NCI-H446 treated with DMSO at 0.1 percent for 48 hours (cell line): ENCODE measurements around the gene PXDC1.
"Not testable (repeated sequence)": the region's sequence is repeated elsewhere in the genome, so short reads cannot be mapped to it uniquely, and the experiment has no call there.

ENCODE experiments used
- DNase-seq: peaks from one replicate; lab custom pipeline; 2025; lab: John Stamatoyannopoulos, UW

PXDC1 gene

DNA sequence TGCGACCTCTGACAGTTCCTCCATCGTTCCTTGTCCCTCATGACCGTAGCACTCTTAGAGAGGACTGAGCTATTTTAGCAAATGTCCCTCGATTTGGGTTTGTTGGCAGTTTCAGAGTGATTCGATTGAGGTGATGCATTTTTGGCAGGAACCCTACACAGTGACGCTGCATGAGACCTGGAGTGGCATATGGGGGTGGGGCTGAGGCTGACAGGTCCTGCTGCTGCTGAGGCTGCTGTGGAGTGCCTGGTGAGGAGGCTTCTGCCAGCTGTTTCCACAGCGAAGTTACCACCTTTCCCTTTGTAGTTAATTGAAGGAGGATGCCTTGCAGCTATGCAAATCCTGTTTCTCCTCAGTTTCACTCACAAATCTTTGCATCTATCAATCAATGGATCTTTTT, 19.8 kb downstream of the PXDC1 start:
- DNase-seq, result no peak

DNA sequence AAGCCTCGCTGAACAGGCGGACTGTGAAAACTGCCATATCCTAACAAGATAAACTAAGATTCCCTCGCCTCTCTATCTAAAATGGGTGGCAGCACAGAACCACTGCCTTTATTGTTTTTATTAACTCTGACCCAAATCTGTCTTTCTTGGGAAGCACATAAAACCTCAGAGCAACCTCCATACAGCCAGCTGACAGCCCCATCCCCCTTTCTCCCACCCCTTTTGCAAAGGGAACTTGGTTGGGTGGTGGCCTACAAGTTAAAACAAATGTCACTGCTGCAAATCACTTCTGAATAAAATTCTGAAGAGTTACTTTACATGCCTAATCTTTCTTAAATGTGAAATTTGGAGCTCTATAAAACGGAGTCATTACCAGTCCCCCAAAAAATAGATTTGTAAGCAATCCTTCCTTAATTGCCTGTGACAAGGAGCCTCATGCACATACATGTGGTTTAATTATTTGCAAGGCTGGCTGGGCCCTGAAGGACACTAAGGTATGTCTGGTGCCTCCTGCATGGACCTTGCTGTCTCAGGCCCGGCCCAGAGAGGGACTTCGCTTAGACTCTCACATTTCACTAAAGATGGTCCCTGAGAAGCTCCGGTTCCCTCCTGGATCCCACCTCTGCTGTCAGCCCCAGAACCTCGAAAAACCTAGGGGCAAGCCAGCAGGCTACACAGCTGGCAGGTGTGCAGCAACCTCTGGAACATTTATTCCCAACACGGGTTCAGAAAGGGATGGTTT, 21.7 kb downstream of the PXDC1 start:
- DNase-seq, result no peak

DNA sequence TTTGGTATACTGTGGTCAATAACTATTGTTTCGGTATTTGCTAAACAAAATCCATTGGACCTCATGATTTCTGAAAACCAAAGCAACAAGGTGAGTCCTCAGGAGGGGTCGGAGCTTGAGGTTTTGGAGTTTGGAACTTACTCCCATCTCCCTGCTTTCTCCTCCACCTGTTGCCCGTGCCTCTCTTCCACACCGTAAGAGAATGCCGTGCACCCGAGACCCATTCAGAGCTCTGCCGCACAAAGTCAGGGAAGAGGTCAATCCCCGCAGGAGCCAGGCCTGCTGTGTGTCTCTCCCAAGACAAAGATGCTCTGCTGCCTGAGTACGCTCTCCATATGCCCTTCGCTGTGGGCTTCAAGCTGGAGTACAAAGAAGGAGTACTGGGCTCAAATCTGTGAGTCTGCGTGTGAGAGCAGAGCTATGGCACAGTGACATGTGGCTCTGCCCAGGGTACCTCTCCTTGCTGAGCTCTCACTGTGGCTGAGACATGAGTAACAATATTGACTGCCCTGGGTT, 23.9 kb downstream of the PXDC1 start:
- no peak for DNase-seq

DNA sequence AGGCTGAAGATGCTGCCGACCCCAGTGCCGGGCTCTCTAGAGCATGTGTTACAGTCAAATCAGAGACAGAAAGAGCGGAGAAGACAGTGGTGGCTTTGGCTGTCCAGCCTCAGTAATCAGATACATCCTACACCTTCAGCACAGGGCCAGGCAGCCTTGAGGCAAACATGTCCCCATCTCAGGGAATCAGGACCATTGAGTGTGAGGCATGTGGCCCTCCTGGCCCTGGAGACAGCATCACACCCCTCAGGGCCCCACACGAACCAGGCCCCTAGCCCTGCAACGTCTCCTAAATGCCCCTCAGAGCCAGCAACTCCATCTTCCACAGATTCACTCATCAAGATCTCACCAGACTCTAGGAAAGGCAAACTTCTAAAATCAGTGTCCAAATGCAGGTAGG, 24.5 kb downstream of the PXDC1 start:
- DNase-seq, result no peak

DNA sequence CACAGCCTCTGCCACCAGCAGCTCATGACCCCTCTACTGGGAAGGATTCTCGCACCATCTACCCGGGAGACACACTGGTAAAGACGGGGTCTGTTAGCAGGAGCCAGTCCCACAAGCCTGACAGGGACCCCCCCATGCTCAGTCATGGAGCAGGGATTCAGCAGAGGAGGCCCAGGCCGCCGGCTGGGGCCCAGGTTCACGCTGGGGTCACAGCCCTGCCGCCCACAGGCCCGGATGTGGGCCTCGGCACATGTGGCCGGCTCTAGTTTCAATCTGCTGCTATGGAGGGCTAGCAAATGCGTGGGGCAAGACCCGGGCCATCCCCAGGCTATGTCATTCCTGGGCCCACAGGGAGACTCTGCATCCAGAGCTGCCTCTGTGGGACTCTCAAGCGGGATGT, 25.1 kb downstream of the PXDC1 start:
- DNase-seq, result no peak

DNA sequence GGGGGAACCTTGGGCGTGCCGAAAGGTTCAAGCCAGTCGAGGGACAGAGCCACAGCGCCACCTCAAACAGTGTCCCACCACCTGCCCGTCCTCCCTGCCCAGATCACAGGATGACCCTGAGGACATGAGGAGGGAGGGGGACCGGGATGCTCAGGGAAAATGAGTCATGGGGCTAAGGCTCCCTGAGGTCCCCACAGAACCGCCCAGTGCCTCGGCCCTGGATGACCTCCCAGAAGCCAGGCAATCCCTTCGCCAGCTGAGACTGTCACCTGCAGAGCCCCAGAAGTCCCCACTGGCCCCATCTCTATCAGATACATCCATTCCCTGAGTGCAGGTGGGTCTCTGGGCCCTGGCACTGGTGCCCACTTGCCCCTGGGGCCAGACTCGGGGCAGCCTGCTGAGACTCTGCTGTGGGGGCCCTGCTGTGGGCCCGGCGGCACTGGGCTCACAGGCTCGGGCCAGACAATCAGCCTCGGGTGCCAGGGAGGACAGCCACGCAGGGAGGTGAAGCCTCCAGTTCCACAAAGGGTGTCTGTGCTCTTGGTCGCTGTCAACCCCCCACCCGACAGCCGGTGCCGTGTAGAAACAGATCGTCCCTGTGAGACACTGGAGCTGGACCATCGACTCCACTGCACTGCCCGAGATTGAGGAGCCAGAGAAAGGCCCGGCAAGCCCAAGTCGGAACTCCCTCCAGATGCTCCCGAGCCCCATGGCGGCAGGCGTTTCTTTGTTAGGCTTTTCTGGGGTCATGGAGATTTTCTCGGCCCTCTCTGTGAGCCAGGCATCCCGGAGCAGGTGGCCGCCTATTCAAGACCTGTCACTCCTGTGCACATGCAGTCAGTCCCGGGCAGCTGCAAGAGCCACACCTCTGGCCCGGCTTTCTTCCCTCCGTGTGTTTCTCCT, 26.1 kb downstream of the PXDC1 start:
- no peak for DNase-seq

DNA sequence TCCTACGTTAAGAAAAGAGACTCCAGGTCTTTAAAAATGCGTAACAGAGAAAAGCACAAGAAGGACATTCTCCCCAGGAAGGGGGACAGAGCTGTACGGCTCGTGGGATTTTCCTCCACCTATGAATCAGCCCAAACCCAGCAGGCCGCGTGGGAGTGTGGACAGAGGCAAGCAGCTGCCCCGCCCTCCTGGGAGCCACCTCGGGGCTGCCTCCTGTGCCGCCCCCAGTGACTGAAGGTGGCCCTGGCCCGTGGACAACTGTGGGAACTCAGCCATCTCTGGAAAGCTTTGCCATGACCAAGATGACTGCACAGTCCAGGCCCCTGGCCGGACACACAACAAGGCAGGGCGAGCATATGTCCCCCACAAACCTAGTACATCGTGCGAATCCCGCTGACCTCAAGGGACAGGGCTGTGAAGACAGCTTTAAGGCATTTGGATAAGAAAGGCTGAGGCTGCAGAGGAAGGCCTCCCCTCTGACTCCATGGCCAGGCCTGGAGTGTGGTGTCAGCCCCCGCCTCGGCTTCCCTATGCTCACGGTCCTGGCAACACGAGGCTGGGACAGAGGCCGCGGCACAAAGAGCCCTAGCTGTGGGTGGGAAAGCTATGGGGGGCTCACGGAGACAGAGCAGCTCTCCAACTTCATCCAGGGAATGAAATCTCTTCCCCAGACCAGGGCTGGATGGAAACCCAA, 26.9 kb downstream of the PXDC1 start:
- no peak for DNase-seq

DNA sequence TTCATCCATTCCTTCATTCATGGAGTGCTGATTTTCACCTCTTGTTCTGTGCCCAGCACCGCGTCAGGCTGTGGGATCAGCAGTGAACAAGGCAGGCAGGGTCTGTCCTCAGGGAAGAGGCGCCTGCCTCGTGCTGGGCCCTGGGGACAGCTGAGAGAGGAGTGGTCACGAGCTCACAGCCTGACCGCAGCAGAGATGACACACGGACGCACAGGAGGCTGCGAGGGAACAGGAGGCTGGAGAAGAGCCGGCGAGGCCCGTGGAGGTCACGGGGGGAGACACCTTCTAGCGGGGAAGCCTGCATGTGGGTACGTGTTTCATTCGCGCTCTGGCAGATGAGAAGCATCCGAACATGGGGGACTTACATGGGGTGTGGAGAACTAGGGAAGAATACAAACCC, 27.5 kb downstream of the PXDC1 start:
- no peak for DNase-seq

DNA sequence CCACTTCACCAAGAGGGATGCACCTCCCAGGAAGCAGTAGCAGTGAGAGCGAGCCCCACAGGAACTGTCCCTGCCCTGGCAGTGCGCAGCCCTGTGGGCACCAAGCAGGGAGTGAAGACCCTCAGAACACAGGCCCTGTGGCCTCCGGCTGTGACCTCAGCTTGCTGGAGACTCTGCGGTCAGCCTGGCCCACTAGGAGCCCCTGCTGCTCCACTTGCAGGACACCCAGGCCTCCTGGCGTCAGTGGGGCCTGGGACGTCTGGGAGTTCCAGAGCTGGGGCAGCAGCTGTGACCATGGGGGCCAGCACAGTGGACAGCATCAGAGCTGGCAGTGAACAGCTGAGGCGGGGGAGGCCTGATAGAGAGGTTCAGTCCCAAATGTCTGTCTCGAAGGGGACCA, 28.3 kb downstream of the PXDC1 start:
- DNase-seq, result no peak

DNA sequence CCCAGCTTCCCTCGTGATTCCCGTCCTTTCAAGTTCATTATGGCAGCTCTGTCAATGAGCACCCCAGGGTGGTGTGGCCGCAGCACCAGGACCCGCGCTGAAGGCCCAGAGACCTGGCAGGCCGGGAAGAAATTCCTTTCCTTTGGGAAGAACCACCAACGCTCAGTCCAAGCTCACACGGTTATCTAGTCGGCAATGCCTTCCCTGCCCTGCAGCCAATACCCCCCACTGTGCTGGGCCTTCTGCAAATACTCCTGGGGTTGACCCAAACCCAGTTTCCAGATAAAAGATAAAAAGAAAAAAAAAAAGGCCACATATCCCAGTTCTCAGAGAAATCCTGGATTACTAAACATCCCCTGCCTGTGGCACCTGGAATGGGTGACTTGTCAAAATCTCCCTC, 28.7 kb downstream of the PXDC1 start:
- no peak for DNase-seq

DNA sequence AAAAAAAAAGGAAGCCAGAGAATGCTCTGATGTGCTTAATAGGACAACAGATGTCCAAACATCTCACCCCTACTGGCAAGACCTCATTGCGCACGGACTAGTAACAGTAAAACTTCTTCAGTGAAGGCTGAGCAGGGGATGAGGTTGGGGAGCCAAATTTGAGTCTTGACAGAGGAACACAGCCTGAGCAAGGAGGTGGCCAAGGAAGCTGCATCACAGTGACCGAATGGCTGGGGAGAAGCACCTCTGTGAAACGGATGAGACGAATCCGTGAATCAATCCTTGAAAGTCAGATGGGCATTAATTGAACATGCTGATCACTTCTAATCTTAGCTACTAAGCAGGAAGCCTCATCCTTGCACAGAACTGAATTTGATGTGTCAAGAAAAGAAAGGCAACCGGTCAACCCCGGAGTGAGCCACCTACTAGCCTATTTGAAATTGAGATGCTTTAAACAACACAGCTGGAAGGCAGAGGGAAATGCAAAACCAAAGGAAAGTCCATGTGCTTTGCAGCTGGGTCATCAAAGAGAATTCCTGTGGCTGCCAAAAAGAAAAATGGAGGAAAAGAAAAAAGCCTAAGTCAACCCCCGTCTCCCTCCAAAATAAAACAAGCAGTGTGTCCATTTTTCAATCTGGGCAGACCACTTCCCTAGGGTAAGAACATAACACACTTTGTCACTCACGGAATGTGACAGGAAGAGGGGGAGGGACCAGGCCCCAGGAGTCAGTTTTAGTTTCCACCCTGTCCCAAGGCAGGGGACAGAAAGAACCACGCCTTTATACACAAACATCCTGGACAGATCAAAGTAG, 29.5 kb downstream of the PXDC1 start:
- DNase-seq, result no peak

DNA sequence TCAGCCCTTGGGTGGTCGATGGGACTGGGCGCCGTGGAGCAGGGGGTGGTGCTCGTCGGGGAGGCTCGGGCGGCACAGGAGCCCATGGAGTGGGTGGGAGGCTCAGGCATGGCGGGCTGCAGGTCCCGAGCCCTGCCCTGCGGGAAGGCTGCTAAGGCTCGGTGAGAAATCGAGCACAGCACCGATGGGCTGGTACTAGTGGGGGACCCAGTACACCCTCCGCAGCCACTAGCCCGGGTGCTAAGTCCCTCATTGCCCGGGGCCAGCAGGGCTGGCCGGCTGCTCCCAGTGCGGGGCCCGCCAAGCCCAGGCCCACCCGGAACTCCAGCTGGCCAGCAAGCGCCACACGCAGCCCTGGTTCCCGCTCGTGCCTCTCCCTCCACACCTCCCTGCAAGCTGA, 30.7 kb downstream of the PXDC1 start:
- not testable (repeated sequence) for DNase-seq

DNA sequence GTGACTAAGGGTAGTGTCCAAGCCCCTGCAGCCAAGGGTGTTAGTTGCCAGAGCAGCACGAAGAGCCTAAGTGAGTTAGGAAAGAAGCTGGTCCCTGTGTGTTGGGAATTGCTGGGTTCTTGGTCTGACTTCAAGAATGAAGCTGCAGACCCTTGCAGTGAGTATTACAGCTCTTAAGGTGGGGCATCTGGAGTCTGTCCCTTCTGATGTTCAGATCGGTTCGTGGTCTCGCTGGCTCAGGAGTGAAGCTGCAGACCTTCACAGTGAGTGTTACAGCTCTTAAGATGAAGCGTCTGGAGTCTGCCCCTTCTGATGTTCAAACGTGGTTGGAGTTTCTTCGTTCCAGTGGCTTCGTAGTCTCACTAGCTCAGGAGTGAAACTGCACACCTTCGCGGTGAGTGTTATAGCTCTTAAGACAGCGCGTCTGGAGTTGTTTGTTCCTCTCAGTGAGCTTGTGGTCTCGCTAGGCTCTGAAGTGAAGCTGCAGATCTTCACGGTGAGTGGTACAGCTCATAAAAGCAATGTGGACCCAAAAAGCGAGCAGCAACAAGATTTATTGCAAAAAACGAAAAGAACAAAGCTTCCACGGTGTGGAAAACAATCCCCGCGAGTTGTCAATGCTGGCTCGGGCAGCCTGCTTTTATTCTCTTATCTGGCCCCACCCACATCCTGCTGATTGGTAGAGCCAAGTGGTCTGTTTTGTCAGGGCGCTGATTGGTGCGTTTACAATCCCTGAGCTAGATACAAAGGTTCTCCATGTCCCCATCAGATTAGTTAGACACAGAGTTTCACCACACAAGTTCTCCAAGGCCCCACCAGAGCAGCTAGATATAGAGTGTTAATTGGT, 31.8 kb downstream of the PXDC1 start:
- no peak for DNase-seq

DNA sequence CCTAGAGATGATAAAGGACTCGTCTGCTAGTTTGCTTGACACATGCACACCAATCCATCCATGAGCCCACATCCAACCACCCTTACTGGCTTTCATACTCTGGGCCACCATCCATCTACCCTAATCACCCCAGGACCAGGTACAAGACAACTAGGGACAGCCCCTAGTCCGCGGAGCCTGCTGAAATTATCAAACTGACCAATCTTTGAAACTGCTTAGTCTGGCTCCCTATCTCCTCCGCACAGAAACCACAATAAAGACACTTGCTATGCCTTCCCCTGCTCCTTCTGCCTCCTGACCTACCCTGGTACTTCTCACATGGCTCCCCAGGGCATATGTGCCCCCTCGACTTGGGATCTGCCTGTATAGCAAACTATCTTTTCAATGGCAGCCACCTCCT, 33.1 kb downstream of the PXDC1 start:
- no peak for DNase-seq

DNA sequence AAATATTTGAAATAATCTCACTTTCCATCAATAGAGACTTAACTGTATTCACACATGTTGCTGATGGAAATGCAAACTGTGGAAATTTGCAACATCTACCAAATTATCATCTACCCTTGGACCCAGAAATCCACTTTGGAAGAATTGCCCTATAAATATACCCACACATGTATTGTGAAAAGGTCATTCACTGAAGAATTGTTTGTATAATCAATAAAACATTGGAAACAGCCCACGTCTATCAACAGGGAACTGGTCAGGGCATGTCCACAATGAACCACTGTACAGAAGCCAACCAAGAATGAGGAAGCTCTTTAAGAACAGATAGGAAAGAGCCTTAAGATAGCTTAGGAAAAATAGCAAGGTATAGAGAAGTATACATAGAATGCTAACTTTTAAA, 36.2 kb downstream of the PXDC1 start:
- no peak for DNase-seq

DNA sequence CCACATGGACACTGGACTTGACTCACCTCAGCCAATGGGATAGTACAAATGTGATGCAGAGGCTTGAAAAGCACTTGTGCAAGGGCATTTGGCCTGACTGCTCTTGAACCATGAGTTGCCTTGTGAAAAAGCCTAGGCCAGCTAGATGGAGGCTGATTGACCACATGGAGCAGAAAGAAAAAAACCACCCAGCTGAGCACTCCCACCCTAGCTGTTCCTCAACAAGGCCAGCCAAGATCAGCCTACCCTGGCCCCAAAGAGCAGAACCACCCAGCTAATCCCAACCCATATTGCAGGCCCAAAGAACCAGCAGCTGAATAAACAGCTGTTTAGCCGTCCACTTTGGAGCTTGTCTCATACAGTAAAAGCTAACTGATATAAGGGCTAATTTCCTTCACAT, 36.7 kb downstream of the PXDC1 start:
- DNase-seq, result no peak

DNA sequence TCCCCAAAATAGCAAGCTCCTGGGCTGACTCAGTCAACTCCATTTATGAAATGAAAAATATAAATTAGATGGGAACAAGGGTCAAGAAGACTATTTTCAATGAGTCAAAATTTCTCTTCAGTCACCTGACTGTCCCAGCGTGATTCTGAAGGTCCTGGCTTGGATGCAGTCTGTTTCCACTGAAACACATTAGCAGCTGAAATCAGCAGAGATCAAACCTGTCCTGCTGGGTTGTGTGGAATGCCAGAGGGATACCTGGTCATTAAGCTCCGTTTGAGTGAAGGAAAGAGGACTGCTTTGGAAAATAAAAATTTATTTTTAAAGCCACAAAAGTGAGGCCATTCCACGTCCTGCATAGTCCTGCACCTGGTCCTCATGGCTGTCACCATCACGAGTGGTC, 37.4 kb downstream of the PXDC1 start:
- no peak for DNase-seq

DNA sequence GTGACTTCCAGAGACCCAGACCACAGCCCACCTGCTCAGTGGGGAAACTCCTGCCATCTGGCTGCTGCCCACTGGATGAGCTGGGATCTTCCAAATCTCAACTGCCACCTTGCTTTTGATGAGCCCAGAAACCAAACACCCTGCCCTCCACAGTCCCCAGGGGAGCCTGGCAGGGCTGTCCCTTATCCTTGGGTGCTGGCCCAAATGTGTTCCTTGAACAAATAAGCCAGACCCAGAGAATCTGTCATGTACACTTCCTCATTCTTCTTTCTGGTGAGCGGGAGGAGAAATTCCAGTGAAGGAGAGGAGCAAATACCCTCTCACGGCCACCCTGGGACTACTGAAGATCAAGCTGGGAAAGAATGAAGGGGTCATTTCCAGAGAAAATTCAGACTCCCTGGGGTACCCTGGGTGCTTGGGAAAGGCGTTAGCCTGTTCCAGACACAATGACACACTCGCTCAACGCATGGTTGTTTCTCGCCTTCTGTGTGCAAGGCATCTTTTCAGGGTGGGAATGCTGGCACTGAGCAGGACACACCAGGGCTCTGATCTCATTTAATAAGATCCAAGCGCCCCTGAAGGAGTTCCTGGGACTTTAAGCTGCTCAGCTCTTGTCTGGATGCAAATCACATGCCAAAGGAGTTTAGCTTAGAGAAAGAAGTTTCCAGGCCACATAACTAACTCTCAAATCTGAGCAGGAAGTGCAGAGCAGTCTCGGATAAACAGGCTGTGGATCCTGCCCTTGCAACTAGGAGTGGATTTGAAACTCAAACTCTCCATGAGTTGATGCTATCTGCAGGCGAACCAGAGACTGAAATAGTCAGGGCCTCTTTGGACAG, 38.5 kb downstream of the PXDC1 start:
- DNase-seq, result no peak

DNA sequence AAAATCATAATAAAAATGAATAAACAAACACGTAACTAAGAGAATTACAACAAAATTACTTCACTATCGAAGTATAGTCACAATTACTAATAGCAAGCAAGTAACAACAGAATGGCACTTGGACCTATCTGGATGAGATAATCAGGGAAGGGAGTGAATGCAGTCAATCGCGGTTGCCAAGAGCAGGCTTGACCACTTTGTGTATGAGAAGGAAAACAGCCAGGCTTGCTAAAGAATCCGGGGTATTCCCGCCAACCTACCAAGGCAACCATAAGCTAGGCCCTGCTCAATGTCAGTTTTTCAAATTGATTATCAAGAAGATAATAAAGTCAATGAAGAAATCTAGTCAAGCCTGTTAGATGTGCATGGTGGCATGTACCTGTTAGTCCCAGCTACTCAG, 39.7 kb downstream of the PXDC1 start:
- DNase-seq, result no peak

DNA sequence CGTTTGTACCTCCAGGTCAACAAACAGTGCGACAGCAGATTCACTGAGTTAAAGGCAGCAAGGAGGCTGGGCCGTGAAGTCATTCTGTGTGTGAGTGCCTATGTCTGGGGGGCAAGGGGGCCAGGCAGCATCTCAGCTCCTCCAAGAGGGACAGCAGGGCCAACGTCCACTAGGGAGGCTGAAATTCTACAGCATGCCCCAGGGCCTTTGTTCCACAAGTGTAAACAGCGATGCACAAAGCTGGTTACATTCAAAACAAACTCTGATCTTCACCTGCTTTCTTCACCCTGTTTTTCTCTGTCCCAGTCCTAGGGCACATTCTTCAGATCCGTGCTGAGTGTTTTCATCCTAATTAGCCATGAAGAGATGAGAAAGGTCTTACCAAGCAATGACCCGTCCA, 41.1 kb downstream of the PXDC1 start:
- no peak for DNase-seq
